Measurements from ENCODE around the gene UNKL. TPM values are rescaled to one million over a fixed set of nuclear protein-coding genes. Genes with fewer than 3 reads are reported as not detected.

The UNKL gene
- total RNA-seq, 3 donors from 2014 or later (not counting 1 experiment from before 2014, with no cell fraction given) = 114 to 130 (median 127) TPM

DNA sequence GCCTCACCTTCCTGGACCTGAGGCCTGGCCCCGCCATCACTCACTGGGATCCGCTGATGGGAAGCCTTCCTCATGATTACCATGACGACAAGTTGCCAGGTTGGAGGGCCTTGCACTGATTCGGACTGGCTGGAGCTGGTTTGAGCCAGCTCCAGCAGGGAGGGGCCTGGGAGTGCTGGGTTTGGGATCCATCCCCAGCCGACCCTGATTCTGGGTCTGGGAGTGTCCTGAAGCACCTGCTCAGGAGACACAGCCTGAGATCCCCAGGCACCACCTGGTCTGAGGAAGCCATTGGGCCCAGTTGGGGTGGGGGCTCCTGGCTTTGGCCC is 86.9 kb downstream of the UNKL start:
- H3K27me3 Mint-ChIP-seq (ENCODE audit: low read depth in 2 of 2) = no peaks in the 10 kb centered on the region
- Histone ChIP-seq H3K4me3 (ENCODE audit: low read length) (no peak overlapping the region), H3K36me3 (ENCODE audit: control insufficient read depth, insufficient read depth, low read length) (peaks cover 25% of the 10 kb centered on the region), H3K27me3 (ENCODE audit: control insufficient read depth, insufficient read depth, low read length) (no peaks in the 10 kb centered on the region), H3K27ac (ENCODE audit: low read length) (peak overlapping the region; percentile 38), H3K4me1 (ENCODE audit: control insufficient read depth, insufficient read depth, low read length) (peaks cover 23% of the 10 kb centered on the region), H3K9me3 (ENCODE audit: control insufficient read depth, insufficient read depth, low read length) (peaks cover 3% of the 10 kb centered on the region)
- WGBS (ENCODE audit: insufficient coverage) = 92% methylated on average over 5 of the region's 5 CpGs
- ATAC-seq = no peak
- intact Hi-C loops (cut with micrococcal nuclease) = no loop called here
- no peaks in the 10 kb centered on the region for H3K36me3 Mint-ChIP-seq
- DNase-seq = no peak
- peaks cover 11 to 15% of the 10 kb centered on the region in 2 donors for H3K4me1 Mint-ChIP-seq
- TF ChIP-seq, protein P1, sequence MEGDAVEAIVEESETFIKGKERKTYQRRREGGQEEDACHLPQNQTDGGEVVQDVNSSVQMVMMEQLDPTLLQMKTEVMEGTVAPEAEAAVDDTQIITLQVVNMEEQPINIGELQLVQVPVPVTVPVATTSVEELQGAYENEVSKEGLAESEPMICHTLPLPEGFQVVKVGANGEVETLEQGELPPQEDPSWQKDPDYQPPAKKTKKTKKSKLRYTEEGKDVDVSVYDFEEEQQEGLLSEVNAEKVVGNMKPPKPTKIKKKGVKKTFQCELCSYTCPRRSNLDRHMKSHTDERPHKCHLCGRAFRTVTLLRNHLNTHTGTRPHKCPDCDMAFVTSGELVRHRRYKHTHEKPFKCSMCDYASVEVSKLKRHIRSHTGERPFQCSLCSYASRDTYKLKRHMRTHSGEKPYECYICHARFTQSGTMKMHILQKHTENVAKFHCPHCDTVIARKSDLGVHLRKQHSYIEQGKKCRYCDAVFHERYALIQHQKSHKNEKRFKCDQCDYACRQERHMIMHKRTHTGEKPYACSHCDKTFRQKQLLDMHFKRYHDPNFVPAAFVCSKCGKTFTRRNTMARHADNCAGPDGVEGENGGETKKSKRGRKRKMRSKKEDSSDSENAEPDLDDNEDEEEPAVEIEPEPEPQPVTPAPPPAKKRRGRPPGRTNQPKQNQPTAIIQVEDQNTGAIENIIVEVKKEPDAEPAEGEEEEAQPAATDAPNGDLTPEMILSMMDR (IDR thresholded peaks at IDR 0.05) = no peak
- no peak overlapping the region for H3K4me3 Mint-ChIP-seq
- no peak overlapping the region for H3K27ac Mint-ChIP-seq
- no peaks in the 10 kb centered on the region for H3K9me3 Mint-ChIP-seq

GRCh38 chr16:1326946-1327618 is 87.4 kb downstream of the UNKL start:
- TF ChIP-seq, protein P1 (IDR thresholded peaks at IDR 0.05) = no peak
- DNase-seq (no peak), ATAC-seq (no peak)
- peak overlapping the region in 1 of 2 donors; percentile 77 for H3K27ac Mint-ChIP-seq
- no peaks in the 10 kb centered on the region for H3K27me3 Mint-ChIP-seq (ENCODE audit: low read depth in 2 of 2)
- no peaks in the 10 kb centered on the region for H3K36me3 Mint-ChIP-seq
- Histone ChIP-seq H3K36me3 (ENCODE audit: control insufficient read depth, insufficient read depth, low read length) (peaks cover 25% of the 10 kb centered on the region), H3K9me3 (ENCODE audit: control insufficient read depth, insufficient read depth, low read length) (peaks cover 3% of the 10 kb centered on the region), H3K4me1 (ENCODE audit: control insufficient read depth, insufficient read depth, low read length) (peaks cover 18% of the 10 kb centered on the region), H3K27me3 (ENCODE audit: control insufficient read depth, insufficient read depth, low read length) (no peaks in the 10 kb centered on the region), H3K4me3 (ENCODE audit: low read length) (no peak overlapping the region), H3K27ac (ENCODE audit: low read length) (peak overlapping the region; percentile 38)
- intact Hi-C loops (cut with micrococcal nuclease) = no loop called here
- no peaks in the 10 kb centered on the region for H3K9me3 Mint-ChIP-seq
- WGBS (ENCODE audit: insufficient coverage) = 82% methylated on average over 17 of the region's 17 CpGs
- no peak overlapping the region for H3K4me3 Mint-ChIP-seq
- peaks cover 8 to 10% of the 10 kb centered on the region in 2 donors for H3K4me1 Mint-ChIP-seq

GRCh38 chr16:1326391-1326790 is 88.1 kb downstream of the UNKL start:
- intact Hi-C loops (cut with micrococcal nuclease) = no loop called here
- Mint-ChIP-seq H3K9me3 (no peaks in the 10 kb centered on the region), H3K27me3 (ENCODE audit: low read depth in 2 of 2) (no peaks in the 10 kb centered on the region), H3K36me3 (no peaks in the 10 kb centered on the region), H3K4me3 (no peak overlapping the region), H3K27ac (peak overlapping the region in 1 of 2 donors; percentile 77), H3K4me1 (peaks cover 3% of the 10 kb centered on the region in 2 donors)
- ATAC-seq (no peak), DNase-seq (no peak)
- 88% methylated on average over 11 of the region's 17 CpGs for WGBS (ENCODE audit: insufficient coverage)
- TF ChIP-seq, protein P1 (IDR thresholded peaks at IDR 0.05) = no peak
- Histone ChIP-seq H3K27me3 (ENCODE audit: control insufficient read depth, insufficient read depth, low read length) (no peaks in the 10 kb centered on the region), H3K36me3 (ENCODE audit: control insufficient read depth, insufficient read depth, low read length) (peaks cover 30% of the 10 kb centered on the region), H3K4me3 (ENCODE audit: low read length) (no peak overlapping the region), H3K27ac (ENCODE audit: low read length) (peak overlapping the region; percentile 45), H3K9me3 (ENCODE audit: control insufficient read depth, insufficient read depth, low read length) (peaks cover 3% of the 10 kb centered on the region), H3K4me1 (ENCODE audit: control insufficient read depth, insufficient read depth, low read length) (peaks cover 11% of the 10 kb centered on the region)
